ENCODE data around the gene CRADD.
A peak's percentile ranks its signal among the peaks of the same experiment; 100 is the strongest.

- TF ChIP-seq CTCF (IDR thresholded peaks at IDR 0.05) = no peak
- TF ChIP-seq EP300 (IDR thresholded peaks at IDR 0.05) = no peak
- TF ChIP-seq POLR2A (IDR thresholded peaks at IDR 0.05) = no peak
- TF ChIP-seq POLR2AphosphoS5 (IDR thresholded peaks at IDR 0.05) = peak; percentile 79
These were observed 136.0 kb downstream of the CRADD start for GRCh38 chr12:93813186-93813585.
